ENCODE results near the gene GJA10. TPM values are rescaled to one million over a fixed set of nuclear protein-coding genes. Genes with fewer than 3 reads are reported as not detected.
"Not testable (repeated sequence)": the region's sequence is repeated elsewhere in the genome, so short reads cannot be mapped to it uniquely, and the experiment has no call there.

Gene GJA10
- total RNA-seq, result 1 to 10 TPM in 1 of 8 experiments, under 1 TPM in 3, not detected in 4; 0.18 to 1.2 (median 0.30) TPM

GRCh38 chr6:89894169-89894568 is at the start of gene GJA10:
Gene GJA10 (plus strand): TSS chr6:89894469. CDS start chr6:89894469, 0 bp downstream.
- H3K27ac ChIP-seq, result no peak within 1 kb of the TSS
- peaks cover 5 to 8% of the 10 kb centered on the region in 2 donors for H3K4me1 ChIP-seq (replicated peaks in 1 of 2)
- no peak for ATAC-seq (replicated peaks in 6 of 8)
- H3K4me3 ChIP-seq, result no peak within 1 kb of the TSS
- in situ Hi-C loops (cut with MboI; ENCODE audit: low pct_unique_long_range_greater_than_20kb in 2 of 9, low sequenced_read_pairs in 9 of 9, unreplicated experiment in 9 of 9), result no loop called here
- WGBS, 10 experiments, result 60 to 100% (median 76%) methylated on average over 1 of the region's 1 CpG; no CpG with 5 or more reads in 4 of the 10 experiments

- in situ Hi-C loops (cut with MboI; ENCODE audit: low pct_unique_long_range_greater_than_20kb in 2 of 9, low sequenced_read_pairs in 9 of 9, unreplicated experiment in 9 of 9); ATAC-seq (replicated peaks in 6 of 8); H3K4me1 ChIP-seq (replicated peaks in 1 of 2); H3K4me3 ChIP-seq; H3K27ac ChIP-seq: not testable (repeated sequence)
- WGBS, 10 experiments, result 92 to 100% (median 94%) methylated on average over 2 to 4 of the region's 5 CpGs; no CpG with 5 or more reads in 2 of the 10 experiments
These were observed 46.8 kb upstream of the GJA10 start for GRCh38 chr6:89847513-89847912.

GRCh38 chr6:89853068-89853467 is 41.2 kb upstream of the GJA10 start:
- Histone ChIP-seq H3K27ac (no peak overlapping the region), H3K4me1 (replicated peaks in 1 of 2) (no peaks in the 10 kb centered on the region), H3K4me3 (no peak overlapping the region)
- WGBS, 10 experiments, result 67 to 100% (median 100%) methylated on average over 1 of the region's 1 CpG; no CpG with 5 or more reads in 2 of the 10 experiments
- ATAC-seq (replicated peaks in 6 of 8), result no peak
- in situ Hi-C loops (cut with MboI; ENCODE audit: low pct_unique_long_range_greater_than_20kb in 2 of 9, low sequenced_read_pairs in 9 of 9, unreplicated experiment in 9 of 9), result no loop called here

- H3K4me1 ChIP-seq (replicated peaks in 1 of 2), result no peaks in the 10 kb centered on the region
- 86 to 100% (median 100%) methylated on average over 1 of the region's 1 CpG; no CpG with 5 or more reads in 6 of the 10 experiments for WGBS, 10 experiments
- in situ Hi-C loops (cut with MboI; ENCODE audit: low pct_unique_long_range_greater_than_20kb in 2 of 9, low sequenced_read_pairs in 9 of 9, unreplicated experiment in 9 of 9), result no loop called here
- no peak for ATAC-seq (replicated peaks in 6 of 8)
- H3K4me3 ChIP-seq, result no peak overlapping the region
- H3K27ac ChIP-seq, result no peak overlapping the region
These were observed 36.2 kb upstream of the GJA10 start for GRCh38 chr6:89858041-89858440.

GRCh38 chr6:89859744-89860143 is 34.5 kb upstream of the GJA10 start:
- Histone ChIP-seq H3K27ac (no peak overlapping the region), H3K4me3 (no peak overlapping the region), H3K4me1 (replicated peaks in 1 of 2) (no peaks in the 10 kb centered on the region)
- in situ Hi-C loops (cut with MboI; ENCODE audit: low pct_unique_long_range_greater_than_20kb in 2 of 9, low sequenced_read_pairs in 9 of 9, unreplicated experiment in 9 of 9), result no loop called here
- no peak for ATAC-seq (replicated peaks in 6 of 8)
- WGBS, 10 experiments, result 92 to 100% (median 96%) methylated on average over 1 to 4 of the region's 4 CpGs; no CpG with 5 or more reads in 1 of the 10 experiments

GRCh38 chr6:89862273-89862672 is 32.0 kb upstream of the GJA10 start:
- no peak overlapping the region for H3K27ac ChIP-seq
- no peak for ATAC-seq (replicated peaks in 6 of 8)
- 93 to 100% (median 100%) methylated on average over 2 to 5 of the region's 5 CpGs for WGBS, 10 experiments
- no peaks in the 10 kb centered on the region for H3K4me1 ChIP-seq (replicated peaks in 1 of 2)
- H3K4me3 ChIP-seq, result no peak overlapping the region
- in situ Hi-C loops (cut with MboI; ENCODE audit: low pct_unique_long_range_greater_than_20kb in 2 of 9, low sequenced_read_pairs in 9 of 9, unreplicated experiment in 9 of 9), result no loop called here

GRCh38 chr6:89862698-89863097 is 31.6 kb upstream of the GJA10 start:
- WGBS, 10 experiments, result 87 to 100% (median 99%) methylated on average over 1 to 2 of the region's 2 CpGs
- Histone ChIP-seq H3K27ac (no peak overlapping the region), H3K4me1 (replicated peaks in 1 of 2) (no peaks in the 10 kb centered on the region), H3K4me3 (no peak overlapping the region)
- in situ Hi-C loops (cut with MboI; ENCODE audit: low pct_unique_long_range_greater_than_20kb in 2 of 9, low sequenced_read_pairs in 9 of 9, unreplicated experiment in 9 of 9), result no loop called here
- ATAC-seq (replicated peaks in 6 of 8), result no peak

- in situ Hi-C loops (cut with MboI; ENCODE audit: low pct_unique_long_range_greater_than_20kb in 2 of 9, low sequenced_read_pairs in 9 of 9, unreplicated experiment in 9 of 9), result no loop called here
- no peak for ATAC-seq (replicated peaks in 6 of 8)
- no peaks in the 10 kb centered on the region for H3K4me1 ChIP-seq (replicated peaks in 1 of 2)
- WGBS, 10 experiments, result 93 to 98% (median 96%) methylated on average over 5 to 6 of the region's 6 CpGs
- H3K27ac ChIP-seq, result no peak overlapping the region
- no peak overlapping the region for H3K4me3 ChIP-seq
These were observed 28.1 kb upstream of the GJA10 start for GRCh38 chr6:89866024-89866678.

GRCh38 chr6:89873721-89874120 is 20.5 kb upstream of the GJA10 start:
- ATAC-seq (replicated peaks in 6 of 8), result no peak
- in situ Hi-C loops (cut with MboI; ENCODE audit: low pct_unique_long_range_greater_than_20kb in 2 of 9, low sequenced_read_pairs in 9 of 9, unreplicated experiment in 9 of 9), result no loop called here
- no peaks in the 10 kb centered on the region for H3K4me1 ChIP-seq (replicated peaks in 1 of 2)

GRCh38 chr6:89874438-89874837 is 19.8 kb upstream of the GJA10 start:
- in situ Hi-C loops (cut with MboI; ENCODE audit: low pct_unique_long_range_greater_than_20kb in 2 of 9, low sequenced_read_pairs in 9 of 9, unreplicated experiment in 9 of 9), result no loop called here
- ATAC-seq (replicated peaks in 6 of 8), result no peak
- Histone ChIP-seq H3K27ac (no peak overlapping the region), H3K4me1 (replicated peaks in 1 of 2) (no peaks in the 10 kb centered on the region), H3K4me3 (no peak overlapping the region)
- 83 to 100% (median 96%) methylated on average over 1 to 3 of the region's 3 CpGs; no CpG with 5 or more reads in 2 of the 10 experiments for WGBS, 10 experiments

More at GRCh38 chr6:89873721-89874120, 20.5 kb upstream of the GJA10 start:
- Histone ChIP-seq H3K27ac (no peak overlapping the region), H3K4me3 (no peak overlapping the region)

GRCh38 chr6:89886378-89887120 is 7.7 kb upstream of the GJA10 start:
- no peak overlapping the region for H3K4me3 ChIP-seq
- peaks cover 5 to 6% of the 10 kb centered on the region in 2 donors for H3K4me1 ChIP-seq (replicated peaks in 1 of 2)
- in situ Hi-C loops (cut with MboI; ENCODE audit: low pct_unique_long_range_greater_than_20kb in 2 of 9, low sequenced_read_pairs in 9 of 9, unreplicated experiment in 9 of 9), result no loop called here
- no peak for ATAC-seq (replicated peaks in 6 of 8)
- 60 to 100% (median 98%) methylated on average over 1 to 9 of the region's 44 CpGs; no CpG with 5 or more reads in 3 of the 10 experiments for WGBS, 10 experiments
- no peak overlapping the region for H3K27ac ChIP-seq

GRCh38 chr6:89887452-89888137 is 6.7 kb upstream of the GJA10 start:
- Histone ChIP-seq H3K27ac (no peak overlapping the region), H3K4me1 (replicated peaks in 1 of 2) (peaks cover 5 to 8% of the 10 kb centered on the region in 2 donors), H3K4me3 (no peak overlapping the region)
- 40 to 80% methylated on average over 1 of the region's 43 CpGs; no CpG with 5 or more reads in 8 of the 10 experiments for WGBS, 10 experiments
- in situ Hi-C loops (cut with MboI; ENCODE audit: low pct_unique_long_range_greater_than_20kb in 2 of 9, low sequenced_read_pairs in 9 of 9, unreplicated experiment in 9 of 9), result no loop called here
- peak in 1 of 8 experiments; percentile 49 for ATAC-seq (replicated peaks in 6 of 8)

- no peak for ATAC-seq (replicated peaks in 6 of 8)
- Histone ChIP-seq H3K4me3 (no peak overlapping the region), H3K4me1 (replicated peaks in 1 of 2) (peaks cover 5 to 8% of the 10 kb centered on the region in 2 donors), H3K27ac (no peak overlapping the region)
- WGBS, 10 experiments, result 67 to 100% (median 96%) methylated on average over 1 to 3 of the region's 7 CpGs; no CpG with 5 or more reads in 4 of the 10 experiments
- in situ Hi-C loops (cut with MboI; ENCODE audit: low pct_unique_long_range_greater_than_20kb in 2 of 9, low sequenced_read_pairs in 9 of 9, unreplicated experiment in 9 of 9), result no loop called here
These were observed 6.1 kb upstream of the GJA10 start for GRCh38 chr6:89888138-89888514.

All from motor neuron (in vitro differentiated cells).